Rectal smooth muscle tissue (tissue), 1 donor: ENCODE data around the gene ARF1.
A peak's percentile ranks its signal among the peaks of the same experiment; 100 is the strongest.

Source experiments
- H3K27ac ChIP-seq: one replicate; pipeline ENCODE4 v1.7.0; 2013; ENCODE audit warnings: low read depth, low read length, inconsistent platforms
- H3K27me3 ChIP-seq: one replicate; pipeline ENCODE4 v1.7.0; 2013; ENCODE audit warnings: low read length; ENCODE audit not compliant: control insufficient read depth, insufficient read depth
- H3K36me3 ChIP-seq: one replicate; pipeline ENCODE4 v1.7.0; 2013; ENCODE audit warnings: low read length; ENCODE audit not compliant: control insufficient read depth, insufficient read depth
- H3K4me1 ChIP-seq: one replicate; pipeline ENCODE4 v1.7.0; 2013; ENCODE audit warnings: low read length; ENCODE audit not compliant: control insufficient read depth, insufficient read depth
- H3K4me3 ChIP-seq: one replicate; pipeline ENCODE4 v1.7.0; 2013; ENCODE audit warnings: low read length
- H3K9ac ChIP-seq: one replicate; pipeline ENCODE4 v1.7.0; 2013; ENCODE audit warnings: low read length

Gene ARF1

DNA sequence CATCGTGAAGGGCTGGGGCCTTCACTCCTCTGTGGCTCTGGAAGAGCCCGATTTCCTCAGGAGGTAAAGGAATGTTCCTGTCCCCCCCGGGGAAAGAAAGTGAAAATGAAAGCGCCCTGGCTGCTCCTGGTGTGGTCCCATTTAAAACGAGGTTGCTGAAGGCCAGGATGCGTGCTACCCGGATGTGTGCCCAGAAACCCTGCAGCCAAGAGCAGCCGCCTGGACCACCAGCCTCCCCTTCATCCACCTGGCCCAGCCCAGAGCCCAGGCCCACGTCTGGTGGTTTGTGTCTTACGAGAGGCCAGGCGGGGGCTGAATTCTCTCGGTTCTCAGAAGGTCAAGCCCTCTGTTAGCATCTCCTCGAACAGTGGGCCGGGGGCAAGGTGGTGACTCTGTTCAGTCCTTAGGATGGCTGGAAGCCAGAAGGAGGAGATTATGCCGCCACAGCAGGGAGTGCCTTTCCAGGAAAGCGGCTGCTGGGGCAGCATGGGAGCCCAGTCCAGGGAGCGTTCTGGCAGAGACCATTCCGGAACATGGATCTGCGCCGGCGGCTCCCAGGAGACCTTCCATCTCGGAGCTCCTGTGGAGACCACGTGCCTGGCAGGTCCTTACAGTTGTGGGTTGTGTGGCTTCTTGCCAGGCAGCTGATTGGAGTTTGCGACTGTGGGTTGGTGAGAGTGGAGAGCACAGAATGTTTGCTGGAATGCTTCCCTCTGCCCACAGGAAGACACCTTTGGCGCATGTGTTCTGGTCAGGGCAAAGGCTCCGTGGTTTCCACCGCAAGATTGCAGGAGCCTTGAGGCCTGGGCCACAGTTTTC lies 58.9 kb downstream of the ARF1 start:
- Histone ChIP-seq H3K36me3 (peaks cover 10% of the 10 kb centered on the region), H3K4me1 (peaks cover 17% of the 10 kb centered on the region), H3K4me3 (peak overlapping the region; percentile 80), H3K27ac (peak overlapping the region; percentile 98), H3K27me3 (no peaks in the 10 kb centered on the region), H3K9ac (peak overlapping the region; percentile 95)

DNA sequence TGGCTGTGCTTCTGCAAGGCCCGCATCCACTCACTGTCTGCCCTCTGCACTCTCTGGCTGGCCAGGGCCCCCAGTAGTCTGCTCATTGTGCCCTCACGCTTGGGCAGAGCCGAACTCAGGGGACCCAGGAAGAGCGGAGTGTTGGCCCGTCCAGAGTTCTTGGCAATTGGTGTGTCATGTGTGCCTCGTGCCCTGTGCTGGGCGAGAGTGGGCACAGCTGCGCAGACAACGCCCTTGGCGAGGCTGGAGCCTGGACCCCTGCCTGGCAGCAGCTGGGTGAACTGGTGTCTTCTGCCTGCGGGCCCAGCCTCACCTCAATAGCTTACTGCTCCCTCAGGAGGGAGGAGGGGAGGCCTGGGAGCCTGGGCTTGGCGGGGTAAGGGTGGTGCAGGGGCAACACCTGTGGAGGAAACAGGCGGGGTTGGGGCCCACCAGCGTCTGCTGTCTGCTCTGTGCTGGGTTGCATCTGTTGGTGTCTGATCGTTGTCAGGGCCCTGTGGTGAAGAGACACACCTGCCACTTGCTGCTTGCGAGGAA lies 59.7 kb downstream of the ARF1 start:
- peak overlapping the region; percentile 2 for H3K9ac ChIP-seq
- H3K27ac ChIP-seq, result no peak overlapping the region
- H3K27me3 ChIP-seq, result no peaks in the 10 kb centered on the region
- peaks cover 16% of the 10 kb centered on the region for H3K36me3 ChIP-seq
- H3K4me3 ChIP-seq, result peak overlapping the region; percentile 80
- peaks cover 17% of the 10 kb centered on the region for H3K4me1 ChIP-seq

- Histone ChIP-seq H3K4me3 (no peak overlapping the region), H3K27me3 (no peaks in the 10 kb centered on the region), H3K4me1 (peaks cover 17% of the 10 kb centered on the region), H3K36me3 (peaks cover 20% of the 10 kb centered on the region), H3K27ac (no peak overlapping the region), H3K9ac (no peak overlapping the region)
Observed at GRCh38 chr1:228142701-228143136, 60.2 kb downstream of the ARF1 start.

GRCh38 chr1:228143480-228144192 lies 61.1 kb downstream of the ARF1 start:
- Histone ChIP-seq H3K36me3 (peaks cover 21% of the 10 kb centered on the region), H3K9ac (no peak overlapping the region), H3K4me3 (no peak overlapping the region), H3K27ac (no peak overlapping the region), H3K4me1 (peaks cover 17% of the 10 kb centered on the region), H3K27me3 (no peaks in the 10 kb centered on the region)

DNA sequence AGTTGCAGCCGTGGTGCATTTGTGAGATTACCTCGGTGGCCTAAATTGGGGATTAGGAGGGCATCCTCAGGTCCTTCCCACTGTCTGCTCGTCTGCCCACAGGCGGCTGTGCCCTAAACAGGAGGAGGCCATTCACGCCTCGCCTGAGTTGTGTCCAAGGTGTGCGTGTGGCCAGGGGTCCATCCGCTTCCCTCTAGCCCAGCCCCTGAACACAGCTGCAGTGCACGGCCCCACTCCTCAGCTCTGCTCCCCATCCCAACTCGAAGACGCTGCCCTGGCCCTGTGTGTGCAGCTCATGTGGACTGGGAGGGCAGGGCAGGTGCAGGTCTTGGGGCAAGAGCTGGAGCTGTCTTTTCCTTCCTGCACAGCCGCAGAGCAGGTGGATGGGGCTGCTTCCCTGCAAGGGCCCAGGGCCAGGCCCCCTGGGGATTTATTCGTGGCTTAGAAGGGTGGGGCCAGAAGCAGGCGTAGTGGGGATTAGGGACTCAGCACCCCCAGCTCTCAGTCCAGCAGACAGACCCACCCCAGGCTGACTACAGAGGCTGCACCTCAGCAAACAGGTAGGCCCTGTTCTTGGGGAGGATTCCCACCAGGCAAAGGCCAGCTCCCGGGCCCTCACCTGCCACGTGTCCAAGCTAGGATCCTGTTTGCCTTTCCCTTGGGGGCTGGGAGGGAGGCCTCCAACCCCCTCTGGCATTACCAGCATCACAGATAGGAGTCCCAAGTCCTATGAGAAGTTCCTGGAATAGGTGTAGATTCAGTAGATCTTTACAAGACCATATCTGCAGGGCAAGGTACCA lies 61.9 kb downstream of the ARF1 start:
- H3K27ac ChIP-seq, result no peak overlapping the region
- peaks cover 22% of the 10 kb centered on the region for H3K4me1 ChIP-seq
- H3K27me3 ChIP-seq, result no peaks in the 10 kb centered on the region
- no peak overlapping the region for H3K9ac ChIP-seq
- H3K4me3 ChIP-seq, result no peak overlapping the region
- H3K36me3 ChIP-seq, result peaks cover 21% of the 10 kb centered on the region

DNA sequence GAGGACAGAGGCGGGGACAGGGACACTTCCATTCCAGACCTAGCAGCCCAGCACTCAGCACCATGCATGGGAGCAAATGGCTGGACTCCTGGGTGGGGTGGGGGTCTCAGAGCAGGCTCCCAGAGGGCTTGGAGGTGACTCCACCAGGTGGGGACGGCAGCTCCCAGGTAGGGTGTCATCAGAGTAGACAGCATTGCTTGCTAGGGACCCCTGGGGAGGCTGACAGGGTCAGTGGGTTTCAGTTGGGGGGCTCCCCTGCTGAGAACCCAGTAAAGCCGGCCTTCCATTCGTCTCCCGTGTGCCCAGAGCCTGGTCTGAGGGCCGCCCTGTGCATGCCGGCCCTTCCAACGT lies 62.5 kb downstream of the ARF1 start:
- Histone ChIP-seq H3K9ac (no peak overlapping the region), H3K4me3 (no peak overlapping the region), H3K36me3 (peaks cover 21% of the 10 kb centered on the region), H3K27me3 (no peaks in the 10 kb centered on the region), H3K4me1 (peaks cover 26% of the 10 kb centered on the region), H3K27ac (no peak overlapping the region)

GRCh38 chr1:228145463-228146416 lies 63.2 kb downstream of the ARF1 start:
- H3K4me1 ChIP-seq, result peaks cover 33% of the 10 kb centered on the region
- no peak overlapping the region for H3K27ac ChIP-seq
- no peaks in the 10 kb centered on the region for H3K27me3 ChIP-seq
- no peak overlapping the region for H3K9ac ChIP-seq
- H3K36me3 ChIP-seq, result peaks cover 21% of the 10 kb centered on the region
- H3K4me3 ChIP-seq, result no peak overlapping the region

- no peak overlapping the region for H3K9ac ChIP-seq
- H3K27me3 ChIP-seq, result no peaks in the 10 kb centered on the region
- peaks cover 21% of the 10 kb centered on the region for H3K36me3 ChIP-seq
- no peak overlapping the region for H3K4me3 ChIP-seq
- H3K27ac ChIP-seq, result no peak overlapping the region
- H3K4me1 ChIP-seq, result peaks cover 34% of the 10 kb centered on the region
Observed at GRCh38 chr1:228146417-228147150, 64.1 kb downstream of the ARF1 start.

DNA sequence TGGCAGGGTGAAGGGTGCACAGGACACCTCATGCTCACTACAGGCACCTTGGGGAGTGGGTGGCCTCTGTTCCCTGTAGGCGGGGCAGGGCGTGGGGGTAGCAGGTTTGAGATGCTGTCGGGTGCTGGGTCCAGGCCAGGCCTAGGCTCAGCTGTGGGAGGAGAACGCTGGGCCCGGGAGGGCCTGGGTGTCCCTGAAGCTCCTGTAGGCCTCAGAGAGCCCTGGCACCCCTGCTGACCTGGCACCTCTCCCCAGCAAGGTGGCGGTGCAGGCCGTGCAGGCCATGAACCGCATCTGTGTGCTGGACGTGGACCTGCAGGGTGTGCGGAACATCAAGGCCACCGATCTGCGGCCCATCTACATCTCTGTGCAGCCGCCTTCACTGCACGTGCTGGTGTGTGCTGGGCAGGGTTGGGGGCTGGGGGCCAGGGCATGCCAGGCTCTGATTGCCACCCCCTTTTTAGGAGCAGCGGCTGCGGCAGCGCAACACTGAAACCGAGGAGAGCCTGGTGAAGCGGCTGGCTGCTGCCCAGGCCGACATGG lies 64.7 kb downstream of the ARF1 start:
- Histone ChIP-seq H3K27ac (no peak overlapping the region), H3K4me3 (no peak overlapping the region), H3K9ac (no peak overlapping the region), H3K36me3 (peaks cover 21% of the 10 kb centered on the region), H3K27me3 (no peaks in the 10 kb centered on the region), H3K4me1 (peaks cover 33% of the 10 kb centered on the region)

GRCh38 chr1:228147768-228148167 lies 65.3 kb downstream of the ARF1 start:
- peaks cover 31% of the 10 kb centered on the region for H3K4me1 ChIP-seq
- H3K27ac ChIP-seq, result no peak overlapping the region
- H3K27me3 ChIP-seq, result no peaks in the 10 kb centered on the region
- H3K9ac ChIP-seq, result no peak overlapping the region
- H3K36me3 ChIP-seq, result peaks cover 21% of the 10 kb centered on the region
- no peak overlapping the region for H3K4me3 ChIP-seq
